Peyer's patch (tissue), 4 donors: ENCODE measurements around the gene UTP11.

Experiments used
- POLR2A ChIP-seq, 2 donors: fragments of 450-650 bp; IDR thresholded peaks; one replicate each; pipeline ENCODE4 v1.5.1; 2017; ENCODE audit warnings: antibody characterized with exemption in 2 of 2, mild to moderate bottlenecking in 2 of 2, moderate library complexity in 2 of 2
- TF ChIP-seq, protein P1 (sequence below), 6 experiments: fragments of 450-650 bp in 4 of 6; fragments of 200-600 bp in 2 of 6; sonication (generic) in 1 of 6; IDR thresholded peaks; one replicate each; pipeline ENCODE4 v1.5.1; 2017 to 2019; ENCODE audit warnings: antibody characterized with exemption in 6 of 6, mild to moderate bottlenecking in 3 of 6, moderate library complexity in 1 of 6

DNA sequence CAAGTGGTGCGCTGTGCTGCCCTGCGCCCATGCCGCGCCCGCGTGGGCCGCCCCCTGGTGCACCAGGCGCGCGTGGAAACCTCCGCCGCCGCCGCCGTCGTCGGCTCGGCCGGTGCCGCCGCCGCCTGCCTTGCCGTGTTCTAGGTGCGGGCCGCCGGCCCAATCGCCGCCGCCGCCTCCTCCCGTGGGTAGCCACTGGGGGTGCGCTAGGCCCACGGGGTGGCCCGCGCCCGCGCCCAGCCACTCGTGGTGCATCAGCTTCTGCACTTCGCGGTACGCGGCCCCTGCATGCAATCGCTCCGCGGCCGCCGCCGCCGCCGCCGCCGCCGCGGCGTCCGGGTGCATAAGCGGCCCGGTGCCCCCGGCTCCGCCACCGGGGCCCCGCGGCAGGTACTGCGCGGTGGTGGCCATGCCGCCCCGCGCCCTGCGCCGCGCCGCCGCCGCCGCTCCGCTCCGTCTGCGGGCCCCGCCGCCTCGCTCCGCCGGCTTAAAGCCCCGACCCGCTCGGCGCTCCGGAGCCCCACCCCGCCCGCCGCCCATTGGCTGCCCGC lies 33.9 kb downstream of the UTP11 start, which contains the start of gene POU3F1:
- TF ChIP-seq, protein P1, sequence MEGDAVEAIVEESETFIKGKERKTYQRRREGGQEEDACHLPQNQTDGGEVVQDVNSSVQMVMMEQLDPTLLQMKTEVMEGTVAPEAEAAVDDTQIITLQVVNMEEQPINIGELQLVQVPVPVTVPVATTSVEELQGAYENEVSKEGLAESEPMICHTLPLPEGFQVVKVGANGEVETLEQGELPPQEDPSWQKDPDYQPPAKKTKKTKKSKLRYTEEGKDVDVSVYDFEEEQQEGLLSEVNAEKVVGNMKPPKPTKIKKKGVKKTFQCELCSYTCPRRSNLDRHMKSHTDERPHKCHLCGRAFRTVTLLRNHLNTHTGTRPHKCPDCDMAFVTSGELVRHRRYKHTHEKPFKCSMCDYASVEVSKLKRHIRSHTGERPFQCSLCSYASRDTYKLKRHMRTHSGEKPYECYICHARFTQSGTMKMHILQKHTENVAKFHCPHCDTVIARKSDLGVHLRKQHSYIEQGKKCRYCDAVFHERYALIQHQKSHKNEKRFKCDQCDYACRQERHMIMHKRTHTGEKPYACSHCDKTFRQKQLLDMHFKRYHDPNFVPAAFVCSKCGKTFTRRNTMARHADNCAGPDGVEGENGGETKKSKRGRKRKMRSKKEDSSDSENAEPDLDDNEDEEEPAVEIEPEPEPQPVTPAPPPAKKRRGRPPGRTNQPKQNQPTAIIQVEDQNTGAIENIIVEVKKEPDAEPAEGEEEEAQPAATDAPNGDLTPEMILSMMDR (IDR thresholded peaks at IDR 0.05) = no peak
- TF ChIP-seq POLR2A (IDR thresholded peaks at IDR 0.05) = no peak
